Stimulated activated CD4-positive, alpha-beta T cell treated with anti-CD3 and anti-CD28 coated beads, TNF-alpha, amount 100 ng/mL, for 48 hours (primary cell): Measurements from ENCODE around the gene KPNA1.

Experiments
- DNase-seq, 3 donors: peaks; one replicate each; pipeline ENCODE4 v3.0.0-alpha.2; 2020; ENCODE audit warnings: low read depth in 3 of 3

The KPNA1 gene

GRCh38 chr3:122514123-122515019, at the start of gene KPNA1:
TSS of gene KPNA1 (minus strand) at chr3:122514939. CDS start at chr3:122496565, 18,374 bp downstream.
- peak; percentile 70 to 81 (median 77) for DNase-seq

- DNase-seq: peak; percentile 56 to 62 (median 60)
Measured at GRCh38 chr3:122564155-122564912, 49.6 kb upstream of the KPNA1 start, which contains the start of the genes DTX3L and PARP9. TSS of gene DTX3L (plus strand) at chr3:122564338. CDS start at chr3:122564427, 89 bp downstream. TSS of gene PARP9 (minus strand) at chr3:122564300. CDS start at chr3:122559620, 4,680 bp downstream.

GRCh38 chr3:122563717-122564025, 48.9 kb upstream of the KPNA1 start:
- no peak for DNase-seq

GRCh38 chr3:122562923-122563716, 48.4 kb upstream of the KPNA1 start:
- no peak for DNase-seq

GRCh38 chr3:122560680-122561079, 45.9 kb upstream of the KPNA1 start:
- DNase-seq: peak in 1 of 3 donors; percentile 39

- DNase-seq: no peak
Measured at GRCh38 chr3:122559906-122560305, 45.2 kb upstream of the KPNA1 start.

GRCh38 chr3:122558605-122559004, 43.9 kb upstream of the KPNA1 start:
- no peak for DNase-seq

GRCh38 chr3:122557356-122557755, 42.6 kb upstream of the KPNA1 start:
- DNase-seq: no peak

- DNase-seq: no peak
Measured at GRCh38 chr3:122555275-122556071, 40.7 kb upstream of the KPNA1 start.

GRCh38 chr3:122553171-122553570, 38.4 kb upstream of the KPNA1 start:
- no peak for DNase-seq

GRCh38 chr3:122548619-122549018, 33.9 kb upstream of the KPNA1 start:
- no peak for DNase-seq

GRCh38 chr3:122548076-122548475, 33.3 kb upstream of the KPNA1 start:
- no peak for DNase-seq

GRCh38 chr3:122546151-122546550, 31.4 kb upstream of the KPNA1 start:
- DNase-seq: no peak

- no peak for DNase-seq
Measured at GRCh38 chr3:122538956-122539490, 24.3 kb upstream of the KPNA1 start.

- DNase-seq: no peak
Measured at GRCh38 chr3:122536632-122537001, 21.9 kb upstream of the KPNA1 start.

- DNase-seq: no peak
Measured at GRCh38 chr3:122535964-122536631, 21.4 kb upstream of the KPNA1 start.

- peak; percentile 23 to 39 (median 23) for DNase-seq
Measured at GRCh38 chr3:122533931-122534334, 19.2 kb upstream of the KPNA1 start.

GRCh38 chr3:122533480-122533879, 18.7 kb upstream of the KPNA1 start:
- no peak for DNase-seq

- DNase-seq: no peak
Measured at GRCh38 chr3:122530164-122530563, 15.4 kb upstream of the KPNA1 start.

GRCh38 chr3:122523317-122523716, 8.6 kb upstream of the KPNA1 start:
- DNase-seq: no peak
